A549 treated with CpdA at 1 μM for 4 hours (cell line): ENCODE measurements around the gene ADO. TPM values are rescaled to one million over a fixed set of nuclear protein-coding genes. Genes with fewer than 3 reads are reported as not detected.

Source experiments
- total RNA-seq: library from RNA; stranded (reverse); fragments of 200-300 nt; extraction: Qiagen RNA extraction; gene quantifications from 5 replicates; pipeline ENCODE4 v1.2.3, GENCODE V29; 2022; ENCODE audit warnings: low read depth

Gene ADO
- 17.0 to 19.9 TPM (median 19.7 TPM) in 5 replicates for total RNA-seq

GRCh38 chr10:62804356-62805230, at the start of gene ADO:
ADO (plus strand) TSS chr10:62804720; CDS start chr10:62805060, 340 bp downstream.

GRCh38 chr10:62816331-62817120, 12.0 kb downstream of the ADO start, which contains the start of gene EGR2:
EGR2 (minus strand) TSS chr10:62816366; CDS start chr10:62816029, 337 bp downstream.

Other genes starting within 250 kb of the ADO start
- gene EGR2, start 11.6 kb downstream of the ADO start, total RNA-seq = 0.28 to 0.60 TPM (median 0.35 TPM) in 5 replicates